IPS-NIHi7 (cell line): ENCODE results near the gene TMC6.
"Not testable (repeated sequence)": the region's sequence is repeated elsewhere in the genome, so short reads cannot be mapped to it uniquely, and the experiment has no call there.

ENCODE experiments used
- DNase-seq: peaks from one replicate; pipeline ENCODE4 v3.0.0; 2012; ENCODE audit warnings: mixed read lengths; ENCODE audit errors: extremely low spot score

The TMC6 gene

GRCh38 chr17:78111016-78111726 lies 17.4 kb downstream of the TMC6 start:
- DNase-seq, result no peak

- no peak for DNase-seq
Observed at GRCh38 chr17:78110363-78111015, 18.1 kb downstream of the TMC6 start.

GRCh38 chr17:78109489-78109761 lies 19.1 kb downstream of the TMC6 start:
- no peak for DNase-seq

GRCh38 chr17:78108726-78109488 lies 19.6 kb downstream of the TMC6 start:
- no peak for DNase-seq

- no peak for DNase-seq
Observed at GRCh38 chr17:78107976-78108725, 20.4 kb downstream of the TMC6 start.

- DNase-seq, result no peak
Observed at GRCh38 chr17:78107457-78107856, 21.1 kb downstream of the TMC6 start.

- no peak for DNase-seq
Observed at GRCh38 chr17:78106211-78106610, 22.3 kb downstream of the TMC6 start.

GRCh38 chr17:78105551-78105950 lies 23.0 kb downstream of the TMC6 start:
- DNase-seq, result no peak

GRCh38 chr17:78105101-78105500 lies 23.5 kb downstream of the TMC6 start:
- DNase-seq, result no peak

- DNase-seq, result no peak
Observed at GRCh38 chr17:78104540-78104941, 24.0 kb downstream of the TMC6 start.

GRCh38 chr17:78103311-78103710 lies 25.2 kb downstream of the TMC6 start:
- DNase-seq, result no peak

- DNase-seq, result no peak
Observed at GRCh38 chr17:78101542-78101941, 27.0 kb downstream of the TMC6 start.

- no peak for DNase-seq
Observed at GRCh38 chr17:78101112-78101511, 27.4 kb downstream of the TMC6 start.

- no peak for DNase-seq
Observed at GRCh38 chr17:78096093-78096492, 32.5 kb downstream of the TMC6 start.

GRCh38 chr17:78095035-78095434 lies 33.5 kb downstream of the TMC6 start:
- DNase-seq, result no peak

GRCh38 chr17:78092794-78093324 lies 35.7 kb downstream of the TMC6 start:
- no peak for DNase-seq

- DNase-seq, result no peak
Observed at GRCh38 chr17:78089576-78090281, 38.8 kb downstream of the TMC6 start.

- no peak for DNase-seq
Observed at GRCh38 chr17:78088529-78088928, 40.0 kb downstream of the TMC6 start.

GRCh38 chr17:78086740-78087139 lies 41.8 kb downstream of the TMC6 start:
- DNase-seq, result no peak

- no peak for DNase-seq
Observed at GRCh38 chr17:78082988-78083387, 45.6 kb downstream of the TMC6 start.

GRCh38 chr17:78082355-78082872 lies 46.1 kb downstream of the TMC6 start:
- DNase-seq, result not testable (repeated sequence)
